Tibial nerve (tissue), 4 donors: ENCODE data around the gene KRT71. TPM values are rescaled to one million over a fixed set of nuclear protein-coding genes. Genes with fewer than 3 reads are reported as not detected.

ENCODE experiments used
- DNase-seq, 2 donors: peaks; one replicate each; pipeline ENCODE4 v3.0.0-alpha.2; 2019; ENCODE audit warnings: low spot score in 2 of 2
- H3K27ac ChIP-seq, 4 donors: fragments of 200-600 bp; sonication (generic) in 3 of 4; one replicate each; pipeline ENCODE4 v1.5.1; 2017 to 2019; ENCODE audit warnings: mild to moderate bottlenecking in 1 of 4
- H3K27me3 ChIP-seq, 2 donors: fragments of 200-600 bp; sonication (generic) in 1 of 2; one replicate each; pipeline versions ENCODE4 v1.5.1 to v1.6.0; 2017 to 2019
- H3K36me3 ChIP-seq, 3 donors: fragments of 200-600 bp; sonication (generic); one replicate each; pipeline ENCODE4 v1.5.1; 2018 to 2019
- H3K4me1 ChIP-seq, 4 donors: fragments of 200-600 bp; sonication (generic) in 3 of 4; one replicate each; pipeline ENCODE4 v1.5.1; 2017 to 2019
- H3K4me3 ChIP-seq, 4 donors: fragments of 200-600 bp; sonication (generic) in 3 of 4; one replicate each; pipeline ENCODE4 v1.5.1; 2017 to 2019; ENCODE audit warnings: mild to moderate bottlenecking in 1 of 4, moderate library complexity in 1 of 4
- H3K9me3 ChIP-seq, 4 donors: fragments of 200-600 bp; sonication (generic) in 3 of 4; one replicate each; pipeline ENCODE4 v1.5.1; 2017 to 2019
- CTCF ChIP-seq, 5 experiments: fragments of 200-600 bp in 3 of 5; fragments of 450-650 bp in 2 of 5; sonication (generic) in 3 of 5; IDR thresholded peaks; one replicate each; pipeline ENCODE4 v1.5.1; 2016 to 2019; ENCODE audit warnings: antibody characterized with exemption in 5 of 5, mild to moderate bottlenecking in 3 of 5, moderate library complexity in 2 of 5
- EP300 ChIP-seq, 2 donors: sonication (generic); formaldehyde crosslinking; IDR thresholded peaks; one replicate each; pipeline ENCODE4 v1.6.1; 2017; ENCODE audit warnings: antibody characterized with exemption in 2 of 2, mild to moderate bottlenecking in 1 of 2
- POLR2A ChIP-seq, 2 donors: fragments of 450-650 bp; IDR thresholded peaks; one replicate each; pipeline ENCODE4 v1.6.1; 2017; ENCODE audit warnings: antibody characterized with exemption in 2 of 2, mild to moderate bottlenecking in 2 of 2, moderate library complexity in 2 of 2
- WGBS, 2 donors: methylation state at CpG; one replicate each; pipeline ENCODE4 v1.1.5; 2018; 5-methylcytosine and 5-hydroxymethylcytosine counted together
- total RNA-seq, 4 donors: library from RNA; depleted of rRNA; stranded (reverse); fragments of >200 nt; gene quantifications; one replicate each; pipeline ENCODE4 v1.1.0, GENCODE V29; 2016

KRT71 gene
- total RNA-seq, 4 donors from 2014 or later = not detected

DNA sequence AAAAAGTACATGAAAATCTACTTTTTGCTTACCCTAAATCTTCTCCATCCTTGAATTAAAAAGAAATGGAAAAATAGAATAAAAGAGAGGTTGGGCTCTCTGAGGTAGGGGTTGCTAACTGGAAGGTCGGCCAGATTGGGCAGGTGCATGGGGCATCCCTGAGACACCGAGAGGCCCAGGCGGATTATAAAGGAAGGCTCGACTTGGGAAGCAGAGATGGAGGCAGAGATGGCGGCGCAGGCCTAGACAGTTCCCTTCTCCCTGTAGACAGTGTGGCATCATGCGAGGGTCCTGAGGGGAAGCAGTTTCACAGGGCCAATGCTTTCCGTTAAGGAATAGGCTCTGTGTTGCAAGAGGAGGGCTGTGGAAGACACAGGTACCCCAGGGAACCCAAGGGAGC is 24.4 kb upstream of the KRT71 start:
- no peak overlapping the region for H3K27ac ChIP-seq
- H3K36me3 ChIP-seq = no peaks in the 10 kb centered on the region
- TF ChIP-seq EP300 (IDR thresholded peaks at IDR 0.05) (no peak), CTCF (IDR thresholded peaks at IDR 0.05) (no peak), POLR2A (IDR thresholded peaks at IDR 0.05) (no peak)
- no peak overlapping the region for H3K4me3 ChIP-seq
- WGBS, 2 donors = 91 to 94% methylated on average over 8 of the region's 8 CpGs
- no peaks in the 10 kb centered on the region for H3K9me3 ChIP-seq
- no peak for DNase-seq
- no peaks in the 10 kb centered on the region for H3K4me1 ChIP-seq
- no peaks in the 10 kb centered on the region for H3K27me3 ChIP-seq

GRCh38 chr12:52575948-52576347 is 23.0 kb upstream of the KRT71 start:
- H3K4me3 ChIP-seq = no peak overlapping the region
- no peak for TF ChIP-seq POLR2A (IDR thresholded peaks at IDR 0.05)
- TF ChIP-seq CTCF (IDR thresholded peaks at IDR 0.05) = no peak
- no peak for TF ChIP-seq EP300 (IDR thresholded peaks at IDR 0.05)
- no peaks in the 10 kb centered on the region for H3K36me3 ChIP-seq
- 91 to 92% methylated on average over 3 of the region's 3 CpGs for WGBS, 2 donors
- no peak overlapping the region for H3K27ac ChIP-seq
- H3K4me1 ChIP-seq = no peaks in the 10 kb centered on the region
- no peaks in the 10 kb centered on the region for H3K27me3 ChIP-seq
- no peak for DNase-seq
- H3K9me3 ChIP-seq = no peaks in the 10 kb centered on the region

DNA sequence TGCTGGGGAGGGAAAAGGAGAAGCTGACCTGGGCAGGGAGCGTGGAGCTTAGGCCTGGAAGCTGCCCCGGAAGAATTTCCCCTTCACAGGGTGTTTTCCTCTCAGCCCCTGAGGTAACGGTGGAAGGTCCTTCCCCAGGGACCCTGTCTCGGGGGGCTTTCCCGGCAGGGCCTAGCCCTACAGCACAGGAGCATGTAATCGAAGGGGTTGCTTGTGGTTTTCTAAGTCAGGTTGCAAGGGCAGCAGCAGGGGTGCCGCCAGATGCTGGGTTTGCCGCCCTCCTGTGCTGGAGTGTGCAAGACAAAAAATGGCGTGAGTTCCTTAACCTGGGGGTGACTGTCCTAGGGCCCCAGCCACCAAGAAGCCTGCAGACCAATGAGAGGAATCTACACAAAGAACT is 22.3 kb upstream of the KRT71 start:
- Histone ChIP-seq H3K27me3 (peaks cover 0 to 4% of the 10 kb centered on the region in 2 donors), H3K36me3 (no peaks in the 10 kb centered on the region), H3K9me3 (no peaks in the 10 kb centered on the region), H3K4me1 (no peaks in the 10 kb centered on the region), H3K4me3 (no peak overlapping the region), H3K27ac (no peak overlapping the region)
- DNase-seq = no peak
- 87 to 90% methylated on average over 7 to 9 of the region's 9 CpGs for WGBS, 2 donors
- TF ChIP-seq CTCF (IDR thresholded peaks at IDR 0.05) (no peak), POLR2A (IDR thresholded peaks at IDR 0.05) (no peak), EP300 (IDR thresholded peaks at IDR 0.05) (no peak)

DNA sequence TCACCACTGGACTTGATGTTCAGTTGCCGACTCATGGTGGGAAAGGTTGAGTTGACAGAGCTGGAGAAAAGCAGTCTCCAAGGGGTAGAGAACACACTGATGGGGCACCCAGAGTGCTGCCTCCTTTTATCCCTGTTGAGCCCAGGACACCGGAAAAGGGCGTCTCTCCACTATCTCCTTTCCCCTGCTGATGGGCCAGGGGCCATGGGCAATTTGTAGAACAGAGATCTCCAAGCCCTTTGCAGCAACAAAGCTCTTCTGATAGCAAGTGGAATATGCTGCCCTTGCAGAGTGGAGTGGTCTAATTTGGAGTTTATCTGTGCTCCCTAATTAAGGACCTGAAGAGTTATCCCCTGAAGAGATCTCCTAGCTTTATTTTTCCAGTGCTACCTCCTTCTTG is 20.8 kb upstream of the KRT71 start, which contains the start of gene KRT74:
Gene KRT74 (minus strand): TSS at position 101 of the 400 bp plus-strand sequence. CDS start 66 bp downstream, at position 35.
- Histone ChIP-seq H3K4me3 (no peak within 1 kb of the TSS), H3K27me3 (peaks cover 0 to 4% of the 10 kb centered on the region in 2 donors), H3K4me1 (no peaks in the 10 kb centered on the region), H3K9me3 (no peaks in the 10 kb centered on the region), H3K36me3 (no peaks in the 10 kb centered on the region), H3K27ac (no peak within 1 kb of the TSS)
- no peak for TF ChIP-seq EP300 (IDR thresholded peaks at IDR 0.05)
- no peak for TF ChIP-seq POLR2A (IDR thresholded peaks at IDR 0.05)
- TF ChIP-seq CTCF (IDR thresholded peaks at IDR 0.05) = no peak
- WGBS, 2 donors = 72 to 94% methylated on average over 3 of the region's 3 CpGs
- DNase-seq = no peak

- no peak for DNase-seq
Measured at GRCh38 chr12:52573306-52573705, 20.4 kb upstream of the KRT71 start.

More at GRCh38 chr12:52573306-52573705, 20.4 kb upstream of the KRT71 start:
- Histone ChIP-seq H3K36me3 (no peaks in the 10 kb centered on the region), H3K4me3 (no peak overlapping the region), H3K27me3 (peaks cover 0 to 4% of the 10 kb centered on the region in 2 donors), H3K9me3 (no peaks in the 10 kb centered on the region), H3K27ac (no peak overlapping the region), H3K4me1 (no peaks in the 10 kb centered on the region)
- 95 to 96% methylated on average over 11 to 13 of the region's 15 CpGs for WGBS, 2 donors
- TF ChIP-seq POLR2A (IDR thresholded peaks at IDR 0.05) = no peak
- TF ChIP-seq EP300 (IDR thresholded peaks at IDR 0.05) = no peak
- TF ChIP-seq CTCF (IDR thresholded peaks at IDR 0.05) = no peak
